Activated T-helper 17 cell treated with anti-CD3 and anti-CD28 coated beads, Interleukin-2, amount 50 U/mL, for 72 hours (primary cell): ENCODE results near the gene LRRC14B. TPM values are rescaled to one million over a fixed set of nuclear protein-coding genes. Genes with fewer than 3 reads are reported as not detected.

Experiments used
- ATAC-seq: fragments of 150-1000 bp; cut with Tn5 transposase; replicated peaks from 2 replicates; pipeline ENCODE4 v1.10.0; 2021; ENCODE audit warnings: mild to moderate bottlenecking, moderate library complexity
- H3K27ac Mint-ChIP-seq: one replicate; pipeline ENCODE4 v1.8.0; 2022; ENCODE audit warnings: mixed read lengths
- H3K27me3 Mint-ChIP-seq: one replicate; pipeline ENCODE4 v1.8.0; 2022; ENCODE audit warnings: mixed read lengths
- H3K36me3 Mint-ChIP-seq: one replicate; pipeline ENCODE4 v1.8.0; 2022; ENCODE audit warnings: low read depth, mild to moderate bottlenecking, mixed read lengths
- H3K4me1 Mint-ChIP-seq: one replicate; pipeline ENCODE4 v1.8.0; 2022; ENCODE audit warnings: mixed read lengths
- H3K4me3 Mint-ChIP-seq: one replicate; pipeline ENCODE4 v1.8.0; 2022; ENCODE audit warnings: mild to moderate bottlenecking, mixed read lengths
- H3K9me3 Mint-ChIP-seq: one replicate; pipeline ENCODE4 v1.8.0; 2022; ENCODE audit warnings: mixed read lengths
- total RNA-seq, 2 donors: library from RNA; stranded (reverse); gene quantifications; one replicate each; pipeline ENCODE4 v1.2.3, GENCODE V29; 2022

Gene LRRC14B
- not detected for total RNA-seq

GRCh38 chr5:191036-191948, at the start of gene LRRC14B:
LRRC14B (plus strand) TSS chr5:191495; CDS start chr5:191539, 44 bp downstream.
- H3K27ac Mint-ChIP-seq, result no peak within 1 kb of the TSS
- H3K36me3 Mint-ChIP-seq, result no peaks in the 10 kb centered on the region
- no peak within 1 kb of the TSS for H3K4me3 Mint-ChIP-seq
- peaks cover 5% of the 10 kb centered on the region for H3K4me1 Mint-ChIP-seq
- no peaks in the 10 kb centered on the region for H3K27me3 Mint-ChIP-seq
- no peak for ATAC-seq
- H3K9me3 Mint-ChIP-seq, result no peaks in the 10 kb centered on the region

GRCh38 chr5:141761-142160, 49.5 kb upstream of the LRRC14B start:
- peaks cover 15% of the 10 kb centered on the region for H3K27me3 Mint-ChIP-seq
- no peak overlapping the region for H3K4me3 Mint-ChIP-seq
- no peaks in the 10 kb centered on the region for H3K36me3 Mint-ChIP-seq
- H3K9me3 Mint-ChIP-seq, result no peaks in the 10 kb centered on the region
- no peaks in the 10 kb centered on the region for H3K4me1 Mint-ChIP-seq
- no peak for ATAC-seq
- H3K27ac Mint-ChIP-seq, result no peak overlapping the region

- Mint-ChIP-seq H3K4me3 (no peak overlapping the region), H3K4me1 (no peaks in the 10 kb centered on the region), H3K27ac (no peak overlapping the region), H3K36me3 (no peaks in the 10 kb centered on the region), H3K9me3 (peaks cover 4% of the 10 kb centered on the region), H3K27me3 (peaks cover 17% of the 10 kb centered on the region)
- ATAC-seq, result no peak
Measured at GRCh38 chr5:142246-142810, 49.0 kb upstream of the LRRC14B start.

GRCh38 chr5:143041-143440, 48.3 kb upstream of the LRRC14B start:
- H3K36me3 Mint-ChIP-seq, result no peaks in the 10 kb centered on the region
- H3K27ac Mint-ChIP-seq, result no peak overlapping the region
- no peak for ATAC-seq

GRCh38 chr5:144941-145340, 46.4 kb upstream of the LRRC14B start:
- ATAC-seq, result no peak
- Mint-ChIP-seq H3K27ac (no peak overlapping the region), H3K9me3 (peaks cover 11% of the 10 kb centered on the region), H3K27me3 (peaks cover 22% of the 10 kb centered on the region), H3K4me3 (no peak overlapping the region), H3K4me1 (no peaks in the 10 kb centered on the region), H3K36me3 (no peaks in the 10 kb centered on the region)

More at GRCh38 chr5:143041-143440, 48.3 kb upstream of the LRRC14B start:
- H3K9me3 Mint-ChIP-seq, result peaks cover 11% of the 10 kb centered on the region
- H3K4me1 Mint-ChIP-seq, result no peaks in the 10 kb centered on the region
- H3K27me3 Mint-ChIP-seq, result peaks cover 19% of the 10 kb centered on the region
- no peak overlapping the region for H3K4me3 Mint-ChIP-seq

- peaks cover 22% of the 10 kb centered on the region for H3K27me3 Mint-ChIP-seq
- H3K27ac Mint-ChIP-seq, result no peak overlapping the region
- H3K4me3 Mint-ChIP-seq, result no peak overlapping the region
- no peak for ATAC-seq
- peaks cover 11% of the 10 kb centered on the region for H3K9me3 Mint-ChIP-seq
- no peaks in the 10 kb centered on the region for H3K4me1 Mint-ChIP-seq
- no peaks in the 10 kb centered on the region for H3K36me3 Mint-ChIP-seq
Measured at GRCh38 chr5:145585-146323, 45.5 kb upstream of the LRRC14B start.

GRCh38 chr5:147751-148150, 43.5 kb upstream of the LRRC14B start:
- Mint-ChIP-seq H3K36me3 (no peaks in the 10 kb centered on the region), H3K9me3 (peaks cover 11% of the 10 kb centered on the region), H3K4me1 (no peaks in the 10 kb centered on the region), H3K27ac (no peak overlapping the region), H3K27me3 (peaks cover 16% of the 10 kb centered on the region), H3K4me3 (no peak overlapping the region)
- no peak for ATAC-seq

- Mint-ChIP-seq H3K4me1 (no peaks in the 10 kb centered on the region), H3K27ac (no peak overlapping the region)
Measured at GRCh38 chr5:149745-150485, 41.4 kb upstream of the LRRC14B start.

GRCh38 chr5:150746-151145, 40.5 kb upstream of the LRRC14B start:
- no peaks in the 10 kb centered on the region for H3K4me1 Mint-ChIP-seq
- peaks cover 9% of the 10 kb centered on the region for H3K27me3 Mint-ChIP-seq
- peaks cover 11% of the 10 kb centered on the region for H3K9me3 Mint-ChIP-seq
- H3K36me3 Mint-ChIP-seq, result no peaks in the 10 kb centered on the region
- H3K27ac Mint-ChIP-seq, result no peak overlapping the region
- ATAC-seq, result no peak
- no peak overlapping the region for H3K4me3 Mint-ChIP-seq

More at GRCh38 chr5:149745-150485, 41.4 kb upstream of the LRRC14B start:
- H3K9me3 Mint-ChIP-seq, result peaks cover 11% of the 10 kb centered on the region
- H3K27me3 Mint-ChIP-seq, result peaks cover 9% of the 10 kb centered on the region
- no peak overlapping the region for H3K4me3 Mint-ChIP-seq
- H3K36me3 Mint-ChIP-seq, result no peaks in the 10 kb centered on the region
- no peak for ATAC-seq

- Mint-ChIP-seq H3K9me3 (peaks cover 9% of the 10 kb centered on the region), H3K36me3 (no peaks in the 10 kb centered on the region), H3K27me3 (peaks cover 6% of the 10 kb centered on the region), H3K4me3 (no peak overlapping the region), H3K4me1 (no peaks in the 10 kb centered on the region), H3K27ac (no peak overlapping the region)
- ATAC-seq, result no peak
Measured at GRCh38 chr5:152077-152476, 39.2 kb upstream of the LRRC14B start.

GRCh38 chr5:153256-153655, 38.0 kb upstream of the LRRC14B start:
- no peak overlapping the region for H3K4me3 Mint-ChIP-seq
- no peak for ATAC-seq
- peaks cover 2% of the 10 kb centered on the region for H3K27me3 Mint-ChIP-seq
- H3K9me3 Mint-ChIP-seq, result no peaks in the 10 kb centered on the region
- H3K36me3 Mint-ChIP-seq, result no peaks in the 10 kb centered on the region
- H3K4me1 Mint-ChIP-seq, result no peaks in the 10 kb centered on the region
- no peak overlapping the region for H3K27ac Mint-ChIP-seq

GRCh38 chr5:154236-154635, 37.1 kb upstream of the LRRC14B start:
- no peaks in the 10 kb centered on the region for H3K4me1 Mint-ChIP-seq
- peaks cover 5% of the 10 kb centered on the region for H3K27me3 Mint-ChIP-seq
- no peaks in the 10 kb centered on the region for H3K36me3 Mint-ChIP-seq
- ATAC-seq, result no peak
- H3K27ac Mint-ChIP-seq, result no peak overlapping the region
- H3K4me3 Mint-ChIP-seq, result no peak overlapping the region
- no peaks in the 10 kb centered on the region for H3K9me3 Mint-ChIP-seq

GRCh38 chr5:154826-155225, 36.5 kb upstream of the LRRC14B start:
- H3K4me3 Mint-ChIP-seq, result no peak overlapping the region
- no peak for ATAC-seq
- no peaks in the 10 kb centered on the region for H3K4me1 Mint-ChIP-seq
- peaks cover 11% of the 10 kb centered on the region for H3K27me3 Mint-ChIP-seq
- H3K36me3 Mint-ChIP-seq, result no peaks in the 10 kb centered on the region
- no peak overlapping the region for H3K27ac Mint-ChIP-seq
- H3K9me3 Mint-ChIP-seq, result no peaks in the 10 kb centered on the region
